ENCODE measurements around the gene ZC3H6.

The ZC3H6 gene

DNA sequence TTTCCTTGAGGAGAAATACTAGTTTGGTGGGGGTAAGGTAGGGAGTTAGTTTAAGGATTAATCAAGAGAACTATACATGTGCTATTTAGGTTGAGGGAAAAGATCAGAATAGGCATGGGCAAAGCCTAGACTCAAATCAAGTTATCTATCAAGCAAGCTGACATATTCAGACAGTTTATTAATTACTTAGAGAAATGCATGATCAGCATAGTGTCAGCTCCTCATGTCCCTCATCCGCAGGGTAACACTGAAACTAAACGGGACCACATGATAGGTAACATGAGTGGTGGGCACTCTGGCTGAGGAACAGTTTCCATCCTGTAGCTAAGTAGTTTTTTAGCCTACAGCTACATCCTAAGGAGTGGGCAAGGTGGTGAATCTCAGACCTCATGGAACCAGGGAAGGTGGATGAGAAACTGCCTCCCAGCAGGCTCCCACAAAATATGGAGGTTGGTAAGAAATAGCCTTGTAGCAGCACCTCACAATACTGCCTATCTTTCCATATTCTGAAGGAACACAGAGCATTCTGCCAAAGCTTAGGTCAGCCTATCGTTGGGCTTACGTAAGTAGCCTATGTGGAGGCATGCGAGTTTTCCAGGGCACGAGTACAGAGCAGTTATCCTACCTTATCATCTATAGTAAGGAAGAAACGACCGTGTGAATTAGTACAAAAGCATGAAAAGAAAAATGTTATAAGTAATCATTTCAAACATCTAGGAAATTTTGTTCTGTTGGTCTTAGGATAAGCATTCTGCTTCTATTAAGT is 18.4 kb downstream of the ZC3H6 start:
- DNase-seq (ENCODE audit: low spot score) = no peak
- no peak overlapping the region for H3K4me3 ChIP-seq
- no peak overlapping the region for H3K27ac ChIP-seq
- TF ChIP-seq, protein P1, sequence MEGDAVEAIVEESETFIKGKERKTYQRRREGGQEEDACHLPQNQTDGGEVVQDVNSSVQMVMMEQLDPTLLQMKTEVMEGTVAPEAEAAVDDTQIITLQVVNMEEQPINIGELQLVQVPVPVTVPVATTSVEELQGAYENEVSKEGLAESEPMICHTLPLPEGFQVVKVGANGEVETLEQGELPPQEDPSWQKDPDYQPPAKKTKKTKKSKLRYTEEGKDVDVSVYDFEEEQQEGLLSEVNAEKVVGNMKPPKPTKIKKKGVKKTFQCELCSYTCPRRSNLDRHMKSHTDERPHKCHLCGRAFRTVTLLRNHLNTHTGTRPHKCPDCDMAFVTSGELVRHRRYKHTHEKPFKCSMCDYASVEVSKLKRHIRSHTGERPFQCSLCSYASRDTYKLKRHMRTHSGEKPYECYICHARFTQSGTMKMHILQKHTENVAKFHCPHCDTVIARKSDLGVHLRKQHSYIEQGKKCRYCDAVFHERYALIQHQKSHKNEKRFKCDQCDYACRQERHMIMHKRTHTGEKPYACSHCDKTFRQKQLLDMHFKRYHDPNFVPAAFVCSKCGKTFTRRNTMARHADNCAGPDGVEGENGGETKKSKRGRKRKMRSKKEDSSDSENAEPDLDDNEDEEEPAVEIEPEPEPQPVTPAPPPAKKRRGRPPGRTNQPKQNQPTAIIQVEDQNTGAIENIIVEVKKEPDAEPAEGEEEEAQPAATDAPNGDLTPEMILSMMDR (IDR thresholded peaks at IDR 0.05) = no peak

DNA sequence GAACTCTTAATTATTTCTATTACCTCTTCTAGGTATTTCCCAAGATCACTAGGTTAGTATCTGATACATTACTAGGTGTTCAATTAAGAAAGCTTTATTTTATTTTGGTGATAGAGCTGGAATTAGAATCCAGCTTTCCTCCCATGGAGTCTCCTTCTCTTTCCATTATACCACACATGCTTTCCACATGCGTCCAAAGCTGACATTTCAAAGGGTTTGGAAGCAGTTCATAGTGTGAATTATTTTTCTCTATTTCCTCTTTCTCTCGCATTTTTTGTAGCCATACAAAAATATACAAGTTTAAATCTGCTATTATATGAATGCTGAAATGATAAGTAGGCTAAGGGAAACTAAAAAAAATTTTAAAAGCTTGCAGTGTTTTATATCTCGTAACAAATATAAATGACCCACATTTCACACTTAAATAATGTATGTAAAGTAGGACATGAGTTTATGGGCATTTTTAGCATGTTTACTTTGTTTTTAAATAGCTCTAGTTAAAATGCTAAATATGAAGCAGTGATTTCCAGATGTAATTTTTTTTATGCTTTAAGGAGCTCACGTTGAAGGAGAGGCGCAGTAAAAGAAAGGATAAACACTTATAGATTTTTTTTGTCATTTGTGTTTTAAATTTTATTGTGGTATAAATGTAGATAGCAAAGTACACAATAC is 20.1 kb downstream of the ZC3H6 start:
- Histone ChIP-seq H3K4me3 (no peak overlapping the region), H3K27ac (no peak overlapping the region)
- TF ChIP-seq, protein P1 (IDR thresholded peaks at IDR 0.05) = no peak
- no peak for DNase-seq (ENCODE audit: low spot score)

DNA sequence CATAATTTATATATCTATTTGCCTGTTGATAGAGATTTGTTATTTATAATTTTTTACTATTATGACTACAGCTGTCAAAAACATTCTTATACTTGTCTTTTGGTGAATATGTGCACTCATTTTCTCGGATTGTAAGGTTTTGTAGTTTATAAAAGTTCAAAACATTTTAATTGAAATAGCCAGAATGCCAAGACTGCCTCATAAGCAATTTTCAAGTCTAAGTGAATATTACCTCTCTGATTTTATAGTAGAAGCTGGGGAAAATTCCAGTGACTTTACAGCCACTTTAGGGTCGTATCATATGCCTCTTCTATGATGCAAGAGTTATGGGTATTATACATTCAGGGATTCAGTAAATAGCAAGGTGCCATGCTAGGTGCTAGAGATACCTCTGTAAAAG is 21.0 kb downstream of the ZC3H6 start:
- TF ChIP-seq, protein P1 (IDR thresholded peaks at IDR 0.05) = no peak
- Histone ChIP-seq H3K27ac (no peak overlapping the region), H3K4me3 (peak overlapping the region; percentile 6)
- DNase-seq (ENCODE audit: low spot score) = no peak

DNA sequence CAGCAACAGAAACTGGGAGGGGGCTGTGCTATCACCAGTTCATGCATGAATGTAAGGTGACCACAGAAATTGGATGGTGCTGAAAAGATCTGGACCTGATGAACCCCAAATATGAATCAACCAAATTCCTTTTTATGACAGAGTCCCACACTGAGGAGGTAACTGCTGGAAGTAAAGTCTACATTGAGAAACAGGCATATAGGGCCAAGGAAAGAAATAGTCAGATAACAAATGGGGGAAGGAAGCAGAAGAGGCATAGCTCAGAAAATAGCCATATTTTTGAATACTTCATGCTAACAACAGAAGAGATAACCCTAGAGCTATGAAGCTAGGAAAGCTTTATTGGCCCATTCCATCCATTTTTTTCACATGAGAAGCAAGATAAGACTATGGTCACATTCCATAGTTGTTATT is 25.8 kb downstream of the ZC3H6 start:
- TF ChIP-seq, protein P1 (IDR thresholded peaks at IDR 0.05) = no peak
- DNase-seq (ENCODE audit: low spot score) = no peak
- peak overlapping the region; percentile 42 to 69 for H3K27ac ChIP-seq
- no peak overlapping the region for H3K4me3 ChIP-seq

DNA sequence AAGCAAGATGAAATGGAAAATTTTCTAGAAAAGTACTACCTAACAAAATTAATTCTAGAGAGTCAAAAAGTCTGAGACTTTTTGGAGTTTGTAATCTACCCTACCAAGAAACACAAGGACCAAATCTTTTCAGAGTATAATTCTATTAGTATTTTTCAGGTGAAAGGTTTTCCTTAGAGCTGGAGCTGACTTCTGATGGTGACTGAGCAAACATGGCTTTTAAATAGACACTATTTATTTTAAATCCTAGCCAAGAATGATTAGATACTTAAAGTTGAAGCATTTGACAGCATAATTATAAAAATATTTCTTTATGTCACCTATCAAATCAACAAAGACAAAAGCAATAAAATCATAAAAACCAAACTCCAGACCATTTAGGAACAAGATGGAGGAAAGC is 26.6 kb downstream of the ZC3H6 start:
- Histone ChIP-seq H3K27ac (peak overlapping the region; percentile 1 to 65), H3K4me3 (no peak overlapping the region)
- no peak for DNase-seq (ENCODE audit: low spot score)
- TF ChIP-seq, protein P1 (IDR thresholded peaks at IDR 0.05) = no peak

DNA sequence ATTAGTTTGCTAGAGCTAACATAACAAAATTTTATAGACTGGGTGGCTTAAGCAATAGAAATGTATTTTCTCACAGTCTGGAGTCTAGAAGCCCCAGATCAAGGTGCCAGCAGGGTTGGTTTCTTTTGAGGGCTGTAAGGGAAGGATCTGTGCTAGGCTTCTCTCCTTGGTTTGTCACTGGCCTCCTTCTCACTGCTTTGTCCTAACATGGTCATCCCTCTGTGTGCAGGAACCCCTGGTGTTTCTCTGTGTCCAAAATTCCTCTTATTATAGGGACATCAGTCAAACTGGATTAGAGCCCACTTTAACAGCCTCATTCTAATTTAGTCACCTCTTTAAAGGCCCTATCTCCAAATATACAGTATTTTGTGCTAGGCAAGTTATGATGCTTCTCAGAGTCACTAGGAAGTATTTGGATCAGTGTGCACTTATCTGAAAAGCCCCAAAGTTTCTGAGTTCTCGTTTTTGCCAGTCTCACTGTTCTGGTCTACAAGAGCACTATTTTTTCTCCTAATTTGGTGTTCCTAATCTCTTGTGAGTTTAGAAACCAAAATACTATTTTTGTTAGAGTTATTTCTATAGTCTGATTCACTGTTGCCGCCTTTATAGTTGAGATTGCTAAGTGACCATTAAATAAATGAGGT is 29.0 kb downstream of the ZC3H6 start:
- no peak for DNase-seq (ENCODE audit: low spot score)
- no peak overlapping the region for H3K4me3 ChIP-seq
- TF ChIP-seq, protein P1 (IDR thresholded peaks at IDR 0.05) = no peak
- peak overlapping the region; percentile 65 to 80 for H3K27ac ChIP-seq
